ENCODE measurements around the gene ZFC3H1. TPM values are rescaled to one million over a fixed set of nuclear protein-coding genes. Genes with fewer than 3 reads are reported as not detected.

The ZFC3H1 gene
- total and polyA plus RNA-seq, 12 donors: 6.9 to 26.5 (median 17.2) TPM

- H3K27ac ChIP-seq: peak overlapping the region in 1 of 10 donors; percentile 38
- no peaks in the 10 kb centered on the region for H3K27me3 ChIP-seq
- DNase-seq: no peak
- peaks cover 0 to 100% (median 84%) of the 10 kb centered on the region in 9 donors for H3K36me3 ChIP-seq
- ATAC-seq: no peak
- H3K9me3 ChIP-seq: no peaks in the 10 kb centered on the region
- WGBS, 2 donors: 81% methylated on average over 2 of the region's 2 CpGs
- intact Hi-C loops (cut with DNase I): no loop called here
- H3K4me1 ChIP-seq: peaks cover 0 to 26% (median 9%) of the 10 kb centered on the region in 9 donors
- no peak overlapping the region for H3K4me3 ChIP-seq
- no peak for TF ChIP-seq CTCF (IDR thresholded peaks at IDR 0.05)
Observed at GRCh38 chr12:71627438-71628002, 36.1 kb downstream of the ZFC3H1 start.

- no peaks in the 10 kb centered on the region for H3K27me3 ChIP-seq
- 40 to 51% methylated on average over 3 of the region's 3 CpGs for WGBS, 2 donors
- no peak for TF ChIP-seq CTCF (IDR thresholded peaks at IDR 0.05)
- peaks cover 0 to 100% (median 84%) of the 10 kb centered on the region in 9 donors for H3K36me3 ChIP-seq
- DNase-seq (no peak), ATAC-seq (no peak)
- no peak overlapping the region for H3K4me3 ChIP-seq
- H3K27ac ChIP-seq: peak overlapping the region in 6 of 10 donors; percentile 7 to 65 (median 19)
- intact Hi-C loops (cut with DNase I): loop anchor here in 1 of 10 donors (1.0 kb wide), 1 partner anchor 12 kb away; no protein-coding TSS in a partner anchor
- no peaks in the 10 kb centered on the region for H3K9me3 ChIP-seq
- H3K4me1 ChIP-seq: peaks cover 0 to 26% (median 9%) of the 10 kb centered on the region in 9 donors
Observed at GRCh38 chr12:71626768-71627167, 36.9 kb downstream of the ZFC3H1 start.

GRCh38 chr12:71626098-71626497 lies 37.5 kb downstream of the ZFC3H1 start:
- peaks cover 0 to 26% (median 9%) of the 10 kb centered on the region in 9 donors for H3K4me1 ChIP-seq
- TF ChIP-seq CTCF (IDR thresholded peaks at IDR 0.05): no peak
- H3K4me3 ChIP-seq: no peak overlapping the region
- 32 to 34% methylated on average over 5 of the region's 5 CpGs for WGBS, 2 donors
- no peaks in the 10 kb centered on the region for H3K27me3 ChIP-seq
- peak in 1 of 2 donors; percentile 17 for DNase-seq
- intact Hi-C loops (cut with DNase I): loop anchor here in 1 of 10 donors (1.0 kb wide), 1 partner anchor 12 kb away; no protein-coding TSS in a partner anchor
- H3K36me3 ChIP-seq: peaks cover 0 to 100% (median 84%) of the 10 kb centered on the region in 9 donors
- H3K9me3 ChIP-seq: no peaks in the 10 kb centered on the region
- peak overlapping the region in 5 of 10 donors; percentile 9 to 65 (median 23) for H3K27ac ChIP-seq
- ATAC-seq: peak in 6 of 8 donors; percentile 28 to 64 (median 56)

GRCh38 chr12:71625476-71625875 lies 38.2 kb downstream of the ZFC3H1 start:
- peaks cover 0 to 26% (median 9%) of the 10 kb centered on the region in 9 donors for H3K4me1 ChIP-seq
- peak overlapping the region in 3 of 10 donors; percentile 17 to 65 (median 38) for H3K27ac ChIP-seq
- H3K9me3 ChIP-seq: no peaks in the 10 kb centered on the region
- 95 to 97% methylated on average over 2 of the region's 2 CpGs for WGBS, 2 donors
- ATAC-seq (no peak), DNase-seq (no peak)
- intact Hi-C loops (cut with DNase I): no loop called here
- no peak overlapping the region for H3K4me3 ChIP-seq
- peaks cover 0 to 100% (median 83%) of the 10 kb centered on the region in 9 donors for H3K36me3 ChIP-seq
- no peak for TF ChIP-seq CTCF (IDR thresholded peaks at IDR 0.05)
- H3K27me3 ChIP-seq: no peaks in the 10 kb centered on the region

Data from heart right ventricle (tissue), 16 donors.